Stimulated activated CD4-positive, alpha-beta T cell treated with anti-CD3 and anti-CD28 coated beads, TNF-alpha, amount 100 ng/mL, for 4 hours (primary cell): ENCODE measurements around the gene RAB11FIP5.
"Not testable (repeated sequence)": the region's sequence is repeated elsewhere in the genome, so short reads cannot be mapped to it uniquely, and the experiment has no call there.

Experiments used
- DNase-seq, 3 experiments: peaks; one replicate each; pipeline ENCODE4 v3.0.0-alpha.2; 2020; ENCODE audit warnings: low read depth in 3 of 3

The RAB11FIP5 gene

GRCh38 chr2:73112913-73113854 is at the start of gene RAB11FIP5:
Gene RAB11FIP5, minus strand, starts transcription at chr2:73112948. Its CDS starts 171 bp downstream, at chr2:73112777.
- peak; percentile 68 to 74 (median 70) for DNase-seq

GRCh38 chr2:73156539-73157124 is 43.9 kb upstream of the RAB11FIP5 start:
- no peak for DNase-seq

DNA sequence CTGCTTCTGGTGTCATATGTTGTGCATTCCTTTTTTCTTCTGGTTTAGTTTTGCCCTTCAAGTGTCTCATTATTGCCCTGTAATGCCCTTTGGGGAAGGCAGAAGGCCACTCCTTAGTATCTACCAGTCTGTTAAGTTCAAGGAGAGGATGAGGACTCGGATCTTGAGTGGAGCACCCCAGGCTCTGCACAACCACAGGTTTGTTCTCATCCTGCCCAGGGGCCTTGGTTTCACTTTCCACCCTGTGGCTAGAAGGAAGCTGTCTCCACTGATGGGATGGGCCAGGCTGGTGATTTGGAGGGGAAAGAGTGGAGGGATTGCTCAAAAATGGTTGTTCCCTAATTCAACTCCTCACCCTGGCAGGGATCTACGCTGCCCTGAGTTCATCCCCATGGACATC is 30.2 kb upstream of the RAB11FIP5 start:
- DNase-seq, result no peak

GRCh38 chr2:73141896-73142295 is 29.1 kb upstream of the RAB11FIP5 start:
- DNase-seq, result no peak

DNA sequence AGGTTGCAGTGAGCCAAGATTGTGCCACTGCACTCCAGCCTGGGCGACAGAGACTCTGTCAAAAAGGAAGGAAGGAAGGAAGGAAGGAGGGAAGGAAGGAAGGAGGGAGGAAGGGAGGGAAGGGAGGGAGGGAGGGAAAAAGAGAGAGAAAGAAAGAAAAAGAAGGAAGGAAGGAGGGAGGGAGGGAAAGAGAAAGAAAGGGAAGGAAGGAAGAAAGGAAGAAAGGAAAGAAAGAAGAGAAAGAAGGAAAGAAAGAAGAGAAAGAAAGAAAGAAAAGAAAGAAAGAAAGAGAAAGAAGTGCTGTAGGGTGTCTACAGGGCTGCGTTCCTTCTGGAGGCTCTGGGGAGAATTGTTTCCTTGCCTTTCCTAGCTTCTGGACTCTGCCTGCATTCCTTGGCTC is 22.5 kb upstream of the RAB11FIP5 start:
- DNase-seq, result no peak

GRCh38 chr2:73134471-73134870 is 21.7 kb upstream of the RAB11FIP5 start:
- no peak for DNase-seq

- no peak for DNase-seq
Observed at GRCh38 chr2:73133566-73134197, 20.9 kb upstream of the RAB11FIP5 start.

- no peak for DNase-seq
Observed at GRCh38 chr2:73131807-73132206, 19.1 kb upstream of the RAB11FIP5 start.

DNA sequence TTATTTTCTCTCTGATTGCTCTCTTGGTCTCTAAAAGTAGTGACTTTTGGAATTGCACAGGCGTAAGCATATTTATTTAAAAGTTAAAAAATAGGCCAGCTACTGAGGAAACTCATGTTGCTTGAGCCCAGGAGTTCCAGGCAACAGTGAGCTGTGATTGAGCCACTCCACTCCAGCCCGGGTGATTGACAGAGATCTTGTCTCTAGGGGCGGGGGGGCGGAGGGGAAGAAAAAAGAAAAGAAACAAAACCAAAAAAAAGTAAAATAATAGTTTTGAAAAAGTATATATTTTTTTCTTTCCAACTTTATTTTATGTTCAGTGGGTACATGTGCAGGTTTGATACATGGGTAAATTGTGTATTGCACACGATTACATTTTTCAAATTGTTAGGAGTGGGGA is 18.0 kb upstream of the RAB11FIP5 start:
- no peak for DNase-seq

DNA sequence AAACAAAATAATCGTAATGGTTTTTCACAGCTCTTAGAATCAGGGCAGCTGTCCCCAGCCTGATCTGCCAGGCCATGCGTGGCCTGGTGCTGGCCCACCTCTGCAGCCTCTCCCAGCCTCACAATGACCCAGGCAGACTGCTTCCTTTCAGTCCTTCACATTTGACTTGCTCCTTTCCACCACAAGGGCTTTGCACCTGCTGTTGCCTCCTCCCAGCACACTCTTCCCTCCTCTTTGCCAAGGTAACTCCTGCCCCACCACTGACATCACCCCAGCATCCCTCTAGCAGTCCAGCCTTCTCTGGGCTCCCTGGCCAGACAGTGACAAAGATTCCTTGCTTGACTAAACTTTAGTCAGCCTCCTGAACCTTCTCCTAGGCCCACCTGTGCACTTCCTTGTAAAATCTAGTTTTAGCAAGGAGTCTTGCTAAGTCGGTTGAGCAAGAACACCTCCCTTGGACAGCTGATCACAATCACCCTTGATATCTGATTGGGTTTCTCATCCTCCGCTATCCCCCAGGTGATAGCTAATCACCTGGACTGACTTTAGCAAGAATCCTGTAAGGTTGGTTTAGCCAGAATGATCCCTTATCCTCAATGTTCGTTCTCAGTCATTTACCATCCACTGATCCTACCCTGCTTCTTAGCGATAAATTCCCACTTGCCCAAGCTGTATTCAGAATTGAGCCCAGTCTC is 16.2 kb upstream of the RAB11FIP5 start:
- DNase-seq, result no peak

DNA sequence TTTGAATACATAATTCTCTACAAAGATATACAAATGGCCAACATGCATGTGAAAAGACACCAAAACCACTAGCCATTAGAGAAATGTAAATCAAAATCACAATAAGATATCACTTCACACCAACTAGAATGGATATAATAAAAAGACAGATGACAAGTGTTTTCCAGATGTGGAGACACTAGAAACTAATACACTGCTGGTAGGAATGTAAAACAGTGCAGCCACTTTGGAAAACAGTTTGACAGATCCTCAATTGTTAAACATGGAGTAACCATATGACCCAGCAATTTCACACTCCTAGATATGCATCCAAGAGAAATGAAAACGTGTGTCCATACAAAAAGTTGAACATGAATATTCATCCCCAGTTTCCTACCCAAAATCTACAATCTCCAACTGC is 9.8 kb upstream of the RAB11FIP5 start:
- no peak for DNase-seq

DNA sequence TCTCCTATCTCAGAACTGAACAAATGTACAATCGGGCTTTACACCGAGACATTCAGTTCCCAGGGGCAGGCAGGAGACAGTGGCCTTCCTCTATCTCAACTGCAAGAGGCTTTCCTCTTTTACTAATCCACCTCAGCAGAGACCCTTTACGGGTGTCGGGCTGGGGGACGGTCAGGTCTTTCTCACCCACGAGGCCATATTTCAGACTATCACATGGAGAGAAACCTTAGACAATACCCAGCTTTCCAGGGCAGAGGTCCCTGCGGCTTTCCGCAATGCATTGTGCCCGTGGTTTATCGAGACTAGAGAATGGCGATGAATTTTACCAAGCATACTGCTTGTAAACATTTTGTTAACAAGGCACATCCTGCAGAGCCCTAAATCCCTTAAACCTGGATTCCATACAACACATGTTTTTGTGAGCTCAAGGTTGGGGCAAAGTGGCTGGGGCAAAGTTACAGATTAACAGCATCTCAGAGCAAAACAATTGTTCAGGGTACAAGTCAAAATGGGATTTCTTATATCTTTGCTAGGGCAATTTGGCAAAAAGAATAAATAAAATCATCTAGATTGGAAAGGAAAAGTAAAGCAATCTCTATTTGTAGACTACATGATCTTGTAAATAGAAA is 7.0 kb upstream of the RAB11FIP5 start:
- DNase-seq, result not testable (repeated sequence)

DNA sequence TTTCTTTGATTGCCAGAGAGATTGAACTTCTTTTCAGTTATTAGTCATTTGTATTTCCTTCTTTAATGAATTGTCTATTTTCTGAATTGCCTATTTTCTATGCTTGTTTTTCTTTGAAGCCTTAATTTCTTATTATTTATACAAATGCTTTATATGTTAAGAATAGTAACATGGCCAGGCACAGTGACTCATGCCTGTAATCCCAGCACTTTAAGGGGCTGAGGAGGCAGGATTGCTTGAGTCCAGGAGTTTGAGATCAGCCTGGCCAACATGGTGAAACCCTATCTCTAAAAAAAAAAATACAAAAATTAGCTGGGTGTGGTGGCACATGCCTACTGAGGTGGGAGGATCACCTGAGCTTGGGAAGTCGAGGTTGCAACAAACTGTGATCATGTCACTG is 4.7 kb upstream of the RAB11FIP5 start:
- DNase-seq, result no peak

GRCh38 chr2:73116182-73116960 is 3.6 kb upstream of the RAB11FIP5 start:
- no peak for DNase-seq

DNA sequence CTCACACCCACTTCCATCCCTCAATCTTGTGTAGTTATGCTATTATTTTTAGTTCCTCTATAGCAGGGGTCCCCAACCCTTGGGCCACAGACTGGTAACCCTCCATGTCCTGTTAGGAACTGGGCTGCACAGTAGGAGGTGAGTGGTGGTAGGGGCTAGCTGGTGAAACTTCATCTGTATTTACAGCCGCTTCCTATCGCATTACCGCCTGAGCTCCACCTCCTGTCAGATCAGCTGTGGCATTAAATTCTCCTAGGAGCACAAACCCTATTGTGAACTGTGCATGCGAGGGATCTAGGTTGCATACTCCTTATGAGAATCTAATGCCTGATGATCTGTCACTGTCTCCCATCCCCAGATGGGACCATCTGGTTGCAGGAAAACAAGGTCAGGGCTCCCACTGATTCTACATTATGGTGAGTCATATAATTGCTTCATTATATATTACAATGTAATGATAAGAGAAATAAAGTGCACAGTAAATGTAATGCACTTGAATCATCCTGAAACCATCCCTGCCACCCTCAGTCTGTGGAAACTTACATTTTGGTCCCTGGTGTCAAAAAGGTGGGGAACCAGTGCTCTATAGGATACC is 1.6 kb upstream of the RAB11FIP5 start:
- DNase-seq, result no peak

DNA sequence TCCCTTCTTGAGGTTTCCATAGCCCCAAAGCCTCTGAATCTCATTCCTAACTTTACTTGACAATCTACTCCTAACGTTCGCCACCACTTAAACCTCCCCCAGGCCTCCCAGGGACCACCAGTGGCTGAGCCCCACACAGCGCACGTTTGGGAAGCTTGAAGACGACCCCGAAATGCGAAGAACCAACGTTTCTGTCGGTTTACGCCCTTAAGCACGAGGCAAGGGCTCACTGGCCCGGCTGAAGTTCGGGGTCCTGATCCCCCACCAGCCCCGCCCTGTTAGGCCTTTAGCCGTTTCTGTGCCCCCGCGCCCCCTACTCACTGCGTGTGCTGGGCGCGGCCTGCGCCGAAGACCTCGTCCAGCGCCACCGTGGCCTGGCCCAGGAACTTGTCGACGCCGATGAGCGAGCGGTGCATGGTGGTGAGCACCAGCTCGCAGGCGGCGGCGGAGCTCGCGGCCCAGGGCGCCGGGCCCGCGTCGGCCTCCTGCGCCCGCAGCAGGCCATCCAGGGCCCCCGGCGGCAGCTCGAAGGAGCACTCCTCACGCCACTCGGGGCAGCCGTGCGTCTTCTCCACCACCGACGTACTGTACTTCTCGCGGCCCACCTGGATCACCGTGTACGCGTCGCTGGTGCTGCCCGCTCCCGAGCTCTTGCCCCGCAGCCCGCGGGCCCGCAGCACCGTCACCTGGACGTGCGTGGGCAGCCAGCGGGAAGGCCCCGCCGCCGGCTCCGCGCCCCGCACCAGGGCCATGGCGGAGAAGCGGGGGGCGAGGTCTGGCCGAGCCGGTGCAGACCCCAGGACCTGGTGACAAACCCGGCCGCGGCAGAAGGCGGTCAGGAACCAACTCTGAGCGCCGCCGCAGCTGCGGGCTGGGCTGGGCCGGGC is 479 bp downstream of the RAB11FIP5 start:
- DNase-seq, result peak in 1 of 3 experiments; percentile 10

DNA sequence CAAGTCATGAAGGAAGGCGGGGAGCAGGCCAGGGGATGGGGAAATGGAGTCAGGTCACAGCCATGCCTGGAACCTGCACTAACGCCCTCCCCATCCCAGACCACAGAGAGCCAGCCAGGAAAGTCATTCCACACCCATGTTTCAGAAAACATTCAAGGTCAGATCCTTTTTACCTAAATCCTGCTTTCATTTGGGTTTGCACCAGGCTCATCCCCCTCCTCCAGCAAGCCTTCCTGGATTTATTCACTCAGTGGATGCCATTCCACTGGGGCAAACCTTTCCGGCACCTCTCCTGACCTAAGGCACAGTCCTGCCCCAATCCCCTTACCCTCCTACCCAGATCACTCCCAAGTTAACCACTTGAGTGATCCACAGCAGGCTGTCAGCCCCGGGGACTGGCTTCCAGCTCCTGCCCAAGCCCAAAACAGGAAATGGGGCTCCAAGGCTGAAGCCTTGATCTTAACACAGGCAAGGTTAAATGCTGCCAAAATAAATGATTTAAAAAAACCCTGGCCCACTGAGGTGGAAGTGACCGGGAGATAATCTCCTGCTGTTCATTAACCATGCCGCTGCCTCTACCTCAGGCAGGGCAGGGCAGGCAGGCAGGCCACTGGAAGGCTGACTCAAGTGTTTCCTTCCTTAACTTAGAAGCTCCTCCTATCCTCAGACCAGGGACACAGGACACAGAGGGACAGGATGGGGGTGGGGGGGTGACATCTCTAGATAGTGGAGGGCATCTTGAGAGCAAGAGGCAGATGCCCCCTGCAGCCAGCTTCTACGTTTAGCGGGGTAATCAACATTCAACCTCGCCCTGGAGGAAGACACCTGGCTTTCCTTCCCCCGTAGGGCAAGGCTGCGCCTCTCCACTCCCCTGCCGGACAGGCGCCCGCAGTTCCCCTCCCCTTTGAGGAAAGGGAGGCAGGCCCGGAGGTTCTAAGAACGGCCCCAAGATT is 1.4 kb downstream of the RAB11FIP5 start:
- no peak for DNase-seq
